H4 (cell line): ENCODE results near the gene MOV10. TPM values are rescaled to one million over a fixed set of nuclear protein-coding genes. Genes with fewer than 3 reads are reported as not detected.

Source experiments
- DNase-seq: peaks from one replicate; pipeline ENCODE4 v3.0.0-alpha.2; 2015; ENCODE audit warnings: low spot score
- total RNA-seq: library from RNA; depleted of rRNA; stranded (reverse); fragments of >200 nt; shearing (Covaris generic); gene quantifications from 2 replicates; pipeline ENCODE4 v1.2.3, GENCODE V29; 2014

Gene MOV10
- total RNA-seq, 1 experiment from 2014 or later, result 42.8 TPM

GRCh38 chr1:112699425-112700144 lies 25.1 kb downstream of the MOV10 start:
- no peak for DNase-seq

GRCh38 chr1:112700290-112701226 lies 26.1 kb downstream of the MOV10 start:
- DNase-seq, result peak; percentile 88

GRCh38 chr1:112701227-112702066 lies 27.0 kb downstream of the MOV10 start:
- DNase-seq, result no peak

DNA sequence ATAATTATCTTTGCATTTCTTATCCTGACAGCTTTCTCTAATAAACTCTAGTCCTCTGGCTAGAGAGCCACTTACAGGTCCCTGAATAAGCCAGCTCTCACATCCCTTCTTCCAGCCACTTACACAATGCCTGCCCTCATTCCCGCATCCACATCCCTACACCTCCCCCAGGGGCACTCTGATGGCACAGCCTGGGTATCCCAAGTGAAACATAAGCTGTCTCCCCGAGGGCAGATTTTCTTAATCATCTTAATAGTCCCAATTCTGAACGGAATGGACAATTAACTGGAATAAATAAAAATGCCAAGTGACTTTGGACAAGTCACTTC lies 27.6 kb downstream of the MOV10 start:
- DNase-seq, result no peak

GRCh38 chr1:112702420-112703261 lies 28.2 kb downstream of the MOV10 start:
- no peak for DNase-seq

- DNase-seq, result no peak
Measured at GRCh38 chr1:112703706-112704105, 29.2 kb downstream of the MOV10 start.

DNA sequence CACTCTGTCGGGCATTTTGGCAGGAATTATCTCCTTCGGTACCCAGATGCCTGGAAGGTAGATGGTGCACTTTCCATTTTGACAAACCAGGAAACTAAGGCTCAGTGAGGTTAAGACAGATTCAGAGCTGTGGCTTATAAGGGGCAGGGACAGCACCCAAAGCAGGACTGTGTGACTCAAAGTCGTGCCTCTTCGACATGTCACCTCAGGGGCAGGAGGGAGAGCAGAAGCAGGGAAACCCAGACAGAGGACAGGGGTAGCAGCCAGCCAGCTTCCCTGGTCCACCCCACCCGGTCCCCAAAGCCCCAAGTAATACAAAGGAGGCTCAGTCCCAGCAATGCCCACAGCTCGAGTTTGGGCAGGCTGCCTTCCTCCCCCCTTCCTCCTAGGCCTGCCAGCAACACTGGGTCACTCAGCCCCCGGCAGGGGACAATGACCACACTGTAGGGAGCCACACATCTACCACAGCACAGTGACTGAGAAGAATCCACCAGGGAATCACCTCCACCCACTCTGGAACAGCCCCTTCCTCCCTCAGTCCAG lies 30.0 kb downstream of the MOV10 start:
- DNase-seq, result no peak

DNA sequence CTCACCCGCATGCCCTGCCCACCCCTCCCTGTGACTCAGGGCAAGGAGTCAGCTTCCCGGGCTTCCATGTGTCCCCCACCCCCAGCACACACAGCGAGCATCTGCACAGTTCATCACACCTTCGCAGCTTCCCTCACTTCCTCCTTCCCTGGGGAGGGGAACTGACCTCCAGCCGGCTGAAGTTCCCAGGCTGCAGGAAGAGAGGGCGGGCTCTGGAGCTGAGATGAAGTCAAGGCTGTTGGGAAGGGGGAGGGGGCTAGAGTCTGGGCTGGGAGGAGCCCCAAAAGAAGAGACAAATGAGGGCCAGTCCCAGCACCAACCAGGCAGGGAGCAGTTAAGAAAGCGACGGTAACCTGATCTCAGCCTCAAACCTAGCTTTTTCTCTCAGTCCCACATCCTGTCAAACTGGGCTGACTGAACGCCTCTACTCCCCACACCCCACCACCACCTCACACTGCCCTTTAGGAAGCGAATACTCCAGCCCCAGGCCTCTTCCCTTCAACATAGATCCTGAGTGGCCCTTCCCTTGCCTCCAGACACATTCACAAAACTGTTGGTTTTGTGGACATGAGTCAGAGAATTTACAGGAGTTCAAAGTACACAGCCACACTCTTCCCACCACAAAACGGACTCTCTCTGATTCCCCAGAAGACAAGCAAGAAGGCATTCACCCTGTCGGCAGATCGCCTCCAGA lies 30.6 kb downstream of the MOV10 start:
- DNase-seq, result peak; percentile 96

GRCh38 chr1:112706505-112707220 lies 32.2 kb downstream of the MOV10 start, which contains the start of gene RHOC:
RHOC (minus strand) TSS chr1:112707127; CDS start chr1:112703799, 3,328 bp downstream.
- no peak for DNase-seq

GRCh38 chr1:112707221-112708001 lies 33.0 kb downstream of the MOV10 start:
- peak; percentile 77 for DNase-seq

- DNase-seq, result no peak
Measured at GRCh38 chr1:112708002-112708448, 33.6 kb downstream of the MOV10 start.

- no peak for DNase-seq
Measured at GRCh38 chr1:112708489-112708888, 34.0 kb downstream of the MOV10 start.

DNA sequence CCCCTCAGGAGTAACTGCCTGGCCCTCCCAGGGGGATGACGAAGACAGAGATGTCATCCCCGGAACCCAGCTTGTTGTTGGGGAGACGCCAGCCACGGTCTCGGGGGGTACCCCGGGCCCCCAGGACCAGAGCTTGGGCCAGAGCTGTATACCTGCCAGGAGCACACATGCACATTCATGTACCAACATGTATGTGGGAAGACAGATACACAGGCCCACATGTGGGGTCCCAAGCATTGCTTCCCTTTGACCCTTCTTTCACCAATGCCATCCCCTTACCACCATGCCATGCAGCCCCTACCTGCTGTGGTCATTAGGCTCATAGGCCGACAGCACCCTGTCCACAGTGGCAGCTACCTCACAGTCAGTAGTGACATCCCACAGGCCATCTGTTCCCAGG lies 35.7 kb downstream of the MOV10 start:
- no peak for DNase-seq

GRCh38 chr1:112710586-112710985 lies 36.1 kb downstream of the MOV10 start:
- no peak for DNase-seq

- DNase-seq, result no peak
Measured at GRCh38 chr1:112711041-112711440, 36.6 kb downstream of the MOV10 start.

GRCh38 chr1:112711670-112712069 lies 37.2 kb downstream of the MOV10 start:
- DNase-seq, result no peak

GRCh38 chr1:112712191-112712590 lies 37.7 kb downstream of the MOV10 start:
- DNase-seq, result no peak

DNA sequence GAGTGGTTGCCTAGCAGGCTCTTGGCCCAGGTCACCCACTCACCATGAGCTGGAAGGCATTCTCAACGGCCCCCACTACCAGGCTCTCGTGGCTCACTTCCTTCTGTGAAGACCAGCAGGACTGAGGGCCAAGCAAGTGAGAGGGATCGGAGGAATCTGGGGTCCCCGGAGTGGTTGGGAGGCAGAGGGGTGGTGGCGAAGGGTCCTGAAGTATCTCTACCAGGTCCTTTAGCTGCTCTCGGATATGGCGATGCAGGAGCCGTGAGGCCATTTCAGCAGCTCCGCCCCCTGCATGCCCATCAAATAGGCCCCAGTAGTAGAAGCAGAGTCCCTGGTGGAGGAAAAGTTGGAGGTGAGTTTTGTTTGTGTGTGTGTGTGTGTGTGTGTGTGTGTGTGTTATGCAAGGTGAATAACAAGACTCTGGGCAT lies 38.3 kb downstream of the MOV10 start:
- no peak for DNase-seq
